Uterus (tissue), 2 donors: Measurements from ENCODE around the gene ATP4A.

Experiments used
- POLR2A ChIP-seq, 2 donors: fragments of 450-650 bp; IDR thresholded peaks; one replicate each; pipeline ENCODE4 v1.6.1; 2016; ENCODE audit warnings: antibody characterized with exemption in 2 of 2, mild to moderate bottlenecking in 1 of 2, moderate library complexity in 1 of 2
- TF ChIP-seq, protein P1 (sequence below), 4 experiments: fragments of 200-600 bp in 2 of 4; fragments of 450-650 bp in 2 of 4; sonication (generic) in 2 of 4; IDR thresholded peaks; one replicate each; pipeline ENCODE4 v1.5.1; 2016 to 2019; ENCODE audit warnings: antibody characterized with exemption in 4 of 4, mild to moderate bottlenecking in 2 of 4, moderate library complexity in 1 of 4

DNA sequence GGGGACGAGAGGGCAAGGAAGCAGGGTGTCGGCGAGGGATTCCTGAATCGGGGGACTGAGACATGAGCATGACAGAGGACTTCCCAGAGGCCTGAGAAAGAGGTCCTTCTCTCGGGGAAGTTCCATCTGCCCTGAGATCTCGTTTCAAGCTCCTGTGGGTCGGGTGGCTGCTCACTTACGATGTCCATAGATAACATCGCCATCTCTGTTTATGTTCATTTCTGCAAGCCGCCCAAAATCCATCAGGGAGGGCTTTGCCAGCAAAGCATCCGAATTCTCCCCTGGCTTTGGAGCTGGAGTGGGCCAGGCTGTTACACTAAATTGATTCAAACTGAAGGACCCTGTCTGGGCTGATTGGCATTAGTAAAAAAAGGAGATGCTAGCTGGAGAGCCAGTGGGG is 55.9 kb downstream of the ATP4A start:
- TF ChIP-seq, protein P1, sequence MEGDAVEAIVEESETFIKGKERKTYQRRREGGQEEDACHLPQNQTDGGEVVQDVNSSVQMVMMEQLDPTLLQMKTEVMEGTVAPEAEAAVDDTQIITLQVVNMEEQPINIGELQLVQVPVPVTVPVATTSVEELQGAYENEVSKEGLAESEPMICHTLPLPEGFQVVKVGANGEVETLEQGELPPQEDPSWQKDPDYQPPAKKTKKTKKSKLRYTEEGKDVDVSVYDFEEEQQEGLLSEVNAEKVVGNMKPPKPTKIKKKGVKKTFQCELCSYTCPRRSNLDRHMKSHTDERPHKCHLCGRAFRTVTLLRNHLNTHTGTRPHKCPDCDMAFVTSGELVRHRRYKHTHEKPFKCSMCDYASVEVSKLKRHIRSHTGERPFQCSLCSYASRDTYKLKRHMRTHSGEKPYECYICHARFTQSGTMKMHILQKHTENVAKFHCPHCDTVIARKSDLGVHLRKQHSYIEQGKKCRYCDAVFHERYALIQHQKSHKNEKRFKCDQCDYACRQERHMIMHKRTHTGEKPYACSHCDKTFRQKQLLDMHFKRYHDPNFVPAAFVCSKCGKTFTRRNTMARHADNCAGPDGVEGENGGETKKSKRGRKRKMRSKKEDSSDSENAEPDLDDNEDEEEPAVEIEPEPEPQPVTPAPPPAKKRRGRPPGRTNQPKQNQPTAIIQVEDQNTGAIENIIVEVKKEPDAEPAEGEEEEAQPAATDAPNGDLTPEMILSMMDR (IDR thresholded peaks at IDR 0.05): no peak
- no peak for TF ChIP-seq POLR2A (IDR thresholded peaks at IDR 0.05)
